BJ (cell line): Measurements from ENCODE around the gene SHB. TPM values are rescaled to one million over a fixed set of nuclear protein-coding genes. Genes with fewer than 3 reads are reported as not detected.

Experiments
- CTCF ChIA-PET: fragments of 350-600 bp; formaldehyde crosslinking; extraction: SDS; loops from one replicate; lab custom pipeline; 2021; ENCODE audit warnings: antibody characterized with exemption, inconsistent platforms; lab: Yijun Ruan, JAX
- POLR2A ChIA-PET: fragments of 300-600 bp; sonication (Branson Sonifier 250); formaldehyde crosslinking; extraction: SDS; loops from one replicate; lab custom pipeline; 2021; ENCODE audit warnings: antibody characterized with exemption; lab: Charles Lee
- DNase-seq: peaks from one replicate; pipeline ENCODE4 v3.0.0-alpha.2; 2011; ENCODE audit warnings: low read depth
- H3K27me3 ChIP-seq: 2 replicates; pipeline ENCODE4 v1.6.0; 2011; ENCODE audit warnings: low read length; ENCODE audit not compliant: control insufficient read depth, insufficient read depth
- H3K36me3 ChIP-seq: 2 replicates; pipeline ENCODE4 v1.5.1; 2011; ENCODE audit warnings: low read length; ENCODE audit not compliant: control insufficient read depth, insufficient read depth
- H3K4me3 ChIP-seq: 2 replicates; pipeline ENCODE4 v1.5.1; 2011; ENCODE audit warnings: low read depth, mild to moderate bottlenecking, control low read depth, low read length
- CTCF ChIP-seq: IDR thresholded peaks from 2 replicates; pipeline ENCODE4 v1.5.1; 2011; ENCODE audit warnings: low read depth, mild to moderate bottlenecking, control low read depth, inconsistent platforms, low read length, moderate library complexity; ENCODE audit not compliant: insufficient read depth
- polyA plus RNA-seq: library from polyadenylated mRNA; depleted of rRNA; stranded (reverse); fragments of >200 nt; gene quantifications from 2 replicates; pipeline ENCODE4 v1.2.3, GENCODE V29; 2011

The SHB gene
- polyA plus RNA-seq, 1 experiment: 18.6 TPM

GRCh38 chr9:38057416-38058195 lies 11.4 kb downstream of the SHB start:
- no peaks in the 10 kb centered on the region for H3K27me3 ChIP-seq
- ChIA-PET CTCF (no interaction called here), POLR2A (no interaction called here)
- TF ChIP-seq CTCF: no peak
- no peak for DNase-seq
- H3K36me3 ChIP-seq: no peaks in the 10 kb centered on the region; the same call in 1 of the 2 replicates
- no peak overlapping the region for H3K4me3 ChIP-seq

- ChIA-PET POLR2A (no interaction called here), CTCF (interaction anchor here (1.4 kb wide), 1 partner anchor 140 kb away, joined by 6 read pairs; no protein-coding TSS in a partner anchor)
- no peak overlapping the region for H3K4me3 ChIP-seq
- no peaks in the 10 kb centered on the region; the same call in 1 of the 2 replicates for H3K36me3 ChIP-seq
- no peak for DNase-seq
- TF ChIP-seq CTCF: no peak
- H3K27me3 ChIP-seq: no peaks in the 10 kb centered on the region
These were observed 14.4 kb downstream of the SHB start for GRCh38 chr9:38054653-38055052.

- ChIA-PET POLR2A (no interaction called here), CTCF (interaction anchor here (1.4 kb wide), 2 partner anchors 13 to 139 kb away, joined by 5 to 6 read pairs; no protein-coding TSS in a partner anchor)
- no peak for DNase-seq
- H3K27me3 ChIP-seq: no peaks in the 10 kb centered on the region
- no peaks in the 10 kb centered on the region for H3K36me3 ChIP-seq
- no peak overlapping the region for H3K4me3 ChIP-seq
- no peak for TF ChIP-seq CTCF
These were observed 15.1 kb downstream of the SHB start for GRCh38 chr9:38053697-38054461.

GRCh38 chr9:38051780-38052546 lies 17.1 kb downstream of the SHB start:
- CTCF ChIA-PET: interaction anchor here (0.8 to 1.8 kb wide), 3 partner anchors 8 to 11 kb away, joined by 3 to 4 read pairs (median 3); no protein-coding TSS in a partner anchor
- no peak for DNase-seq
- no peak overlapping the region for H3K4me3 ChIP-seq
- H3K36me3 ChIP-seq: no peaks in the 10 kb centered on the region
- no peaks in the 10 kb centered on the region for H3K27me3 ChIP-seq
- POLR2A ChIA-PET: no interaction called here
- TF ChIP-seq CTCF: no peak
